ENCODE measurements around the gene FOXL2NB. TPM values are rescaled to one million over a fixed set of nuclear protein-coding genes. Genes with fewer than 3 reads are reported as not detected.
A peak's percentile ranks its signal among the peaks of the same experiment; 100 is the strongest.

Gene FOXL2NB
- total and polyA plus RNA-seq, 2 of the 13 experiments (the other 11 are each of a cell fraction or from before 2014, with no cell fraction given) = not detected

GRCh38 chr3:138923531-138923994 lies 23.5 kb upstream of the FOXL2NB start (continued):
- TF ChIP-seq HMGXB4 (CRISPR knock-in tag; IDR thresholded peaks at IDR 0.05; ENCODE audit: borderline replicate concordance in 1 of 2, low read depth in 1 of 2) (0 out of 4 replicates have a peak, but pooled peaks of 1 of the 2 experiments have one; percentile 44), ZBTB44 (CRISPR knock-in tag; IDR thresholded peaks at IDR 0.05) (no peak), E2F5 (CRISPR knock-in tag; conservative IDR thresholded peaks at IDR 0.05) (no peak), ZNF687 (CRISPR knock-in tag; IDR thresholded peaks at IDR 0.05) (peak; percentile 13; the same call in 1 of the 2 replicates), CEBPG (CRISPR knock-in tag; IDR thresholded peaks at IDR 0.05) (peak; percentile 32; the same call in 1 of the 2 replicates), RAD21 (CRISPR knock-in tag; IDR thresholded peaks at IDR 0.05) (peak; percentile 78), ZNF7 (CRISPR knock-in tag; IDR thresholded peaks at IDR 0.05) (no peak), ZZZ3 (CRISPR knock-in tag; IDR thresholded peaks at IDR 0.05; ENCODE audit: borderline replicate concordance) (no peak), TEF (CRISPR knock-in tag; IDR thresholded peaks at IDR 0.05) (no peak), FOSL2 (CRISPR knock-in tag; IDR thresholded peaks at IDR 0.05) (peak; percentile 28; the same call in 1 of the 2 replicates), BCL3 (CRISPR knock-in tag; IDR thresholded peaks at IDR 0.05) (no peak), ZNF205 (CRISPR knock-in tag; IDR thresholded peaks at IDR 0.05) (no peak), ZNF670 (CRISPR knock-in tag; IDR thresholded peaks at IDR 0.05; ENCODE audit: borderline replicate concordance) (no peak; the same call in 1 of the 2 replicates), ZNF570 (CRISPR knock-in tag; IDR thresholded peaks at IDR 0.05; ENCODE audit: borderline replicate concordance) (no peak), TEAD3 (CRISPR knock-in tag; optimal IDR thresholded peaks at IDR 0.05; ENCODE audit: borderline replicate concordance) (peak; percentile 47)

Measured in HepG2 (cell line).